Mammary epithelial cell (primary cell): ENCODE data around the gene FAM184A.

Experiments used
- EZH2 ChIP-seq: IDR thresholded peaks from 2 replicates; pipeline ENCODE4 v1.6.1; 2012; ENCODE audit warnings: low read length, inconsistent platforms, borderline replicate concordance
- TF ChIP-seq, protein P1 (sequence below), 2 donors: IDR thresholded peaks in 1 of 2; conservative IDR thresholded peaks in 1 of 2; 2 replicates each; pipeline ENCODE4 v1.5.1; 2011 to 2012; ENCODE audit warnings: inconsistent platforms in 2 of 2, low read length in 2 of 2, mild to moderate bottlenecking in 2 of 2, control low read depth in 1 of 2, low read depth in 1 of 2; ENCODE audit not compliant: insufficient read depth in 1 of 2; ENCODE audit errors: extremely low read depth in 1 of 2

- TF ChIP-seq EZH2, result no peak
- TF ChIP-seq, protein P1, sequence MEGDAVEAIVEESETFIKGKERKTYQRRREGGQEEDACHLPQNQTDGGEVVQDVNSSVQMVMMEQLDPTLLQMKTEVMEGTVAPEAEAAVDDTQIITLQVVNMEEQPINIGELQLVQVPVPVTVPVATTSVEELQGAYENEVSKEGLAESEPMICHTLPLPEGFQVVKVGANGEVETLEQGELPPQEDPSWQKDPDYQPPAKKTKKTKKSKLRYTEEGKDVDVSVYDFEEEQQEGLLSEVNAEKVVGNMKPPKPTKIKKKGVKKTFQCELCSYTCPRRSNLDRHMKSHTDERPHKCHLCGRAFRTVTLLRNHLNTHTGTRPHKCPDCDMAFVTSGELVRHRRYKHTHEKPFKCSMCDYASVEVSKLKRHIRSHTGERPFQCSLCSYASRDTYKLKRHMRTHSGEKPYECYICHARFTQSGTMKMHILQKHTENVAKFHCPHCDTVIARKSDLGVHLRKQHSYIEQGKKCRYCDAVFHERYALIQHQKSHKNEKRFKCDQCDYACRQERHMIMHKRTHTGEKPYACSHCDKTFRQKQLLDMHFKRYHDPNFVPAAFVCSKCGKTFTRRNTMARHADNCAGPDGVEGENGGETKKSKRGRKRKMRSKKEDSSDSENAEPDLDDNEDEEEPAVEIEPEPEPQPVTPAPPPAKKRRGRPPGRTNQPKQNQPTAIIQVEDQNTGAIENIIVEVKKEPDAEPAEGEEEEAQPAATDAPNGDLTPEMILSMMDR (conservative IDR thresholded peaks at IDR 0.05 in 1 of 2, IDR thresholded peaks at IDR 0.05 in 1 of 2; ENCODE audit: extremely low read depth in 1 of 2, insufficient read depth in 1 of 2, low read depth in 1 of 2, low read length in 2 of 2), result no peak
Observed at GRCh38 chr6:118935978-118936703, 142.3 kb downstream of the FAM184A start.
